Sigmoid colon (tissue), 7 donors: ENCODE measurements around the gene TATDN3. TPM values are rescaled to one million over a fixed set of nuclear protein-coding genes. Genes with fewer than 3 reads are reported as not detected.

ENCODE experiments used
- DNase-seq: peaks from one replicate; pipeline ENCODE4 v3.0.0-alpha.2; 2019
- H3K27ac ChIP-seq, 4 donors: fragments of 200-600 bp; sonication (generic); one replicate each; pipeline ENCODE4 v1.5.1; 2016 to 2019; ENCODE audit warnings: mild to moderate bottlenecking in 1 of 4
- H3K27me3 ChIP-seq, 3 donors: fragments of 200-600 bp; sonication (generic); one replicate each; pipeline ENCODE4 v1.5.1; 2019; ENCODE audit warnings: mild to moderate bottlenecking in 1 of 3
- H3K36me3 ChIP-seq, 4 donors: fragments of 200-600 bp; sonication (generic); one replicate each; pipeline ENCODE4 v1.5.1; 2016 to 2019
- H3K4me1 ChIP-seq, 4 donors: fragments of 200-600 bp; sonication (generic); one replicate each; pipeline ENCODE4 v1.5.1; 2017 to 2019
- H3K4me3 ChIP-seq, 4 donors: fragments of 200-600 bp; sonication (generic); one replicate each; pipeline ENCODE4 v1.5.1; 2017 to 2019; ENCODE audit warnings: mild to moderate bottlenecking in 2 of 4, moderate library complexity in 1 of 4
- H3K9me3 ChIP-seq, 4 donors: fragments of 200-600 bp in 3 of 4; sonication (generic) in 3 of 4; one replicate each; pipeline versions ENCODE4 v1.5.1 to v1.6.1; 2013 to 2019
- CTCF ChIP-seq, 4 experiments: fragments of 450-650 bp in 3 of 4; fragments of 200-600 bp in 1 of 4; IDR thresholded peaks; one replicate each; pipeline ENCODE4 v1.5.1; 2016 to 2019; ENCODE audit warnings: antibody characterized with exemption in 4 of 4, mild to moderate bottlenecking in 3 of 4, moderate library complexity in 2 of 4
- EP300 ChIP-seq, 4 donors: sonication (generic); formaldehyde crosslinking; IDR thresholded peaks; one replicate each; pipeline ENCODE4 v1.6.1; 2017; ENCODE audit warnings: antibody characterized with exemption in 4 of 4
- POLR2A ChIP-seq, 2 donors: fragments of 450-650 bp; IDR thresholded peaks; one replicate each; pipeline ENCODE4 v1.6.1; 2016; ENCODE audit warnings: antibody characterized with exemption in 2 of 2, mild to moderate bottlenecking in 2 of 2, moderate library complexity in 2 of 2
- POLR2AphosphoS5 ChIP-seq, 4 donors: sonication (generic); formaldehyde crosslinking; IDR thresholded peaks; one replicate each; pipeline ENCODE4 v1.6.1; 2017; ENCODE audit warnings: antibody characterized with exemption in 4 of 4
- WGBS, 2 donors: extraction: QIAGEN DNeasy Blood & Tissue Kit; methylation state at CpG; one replicate each; pipeline ENCODE4 v1.1.7; 2013; 5-methylcytosine and 5-hydroxymethylcytosine counted together
- intact Hi-C: fragments of 100-400 bp; cut with DNase I; formaldehyde crosslinking; loops from one replicate; pipeline ENCODE4 v1.15.1; 2023
- polyA plus RNA-seq, 3 donors: library from polyadenylated mRNA; stranded (reverse); fragments of 200-250 nt; gene quantifications; one replicate each; pipeline ENCODE4 v1.2.3, GENCODE V29; 2013
- total RNA-seq, 4 donors: library from RNA; depleted of rRNA; stranded (reverse); fragments of >200 nt; gene quantifications; one replicate each; pipeline ENCODE4 v1.1.0, GENCODE V29; 2016
- donor health status: healthy with polysubstance abuse.
- donor health status: Bipolar disorder and iron deficiency.
- donor health status: healthy.

TATDN3 gene
- total and polyA plus RNA-seq, 7 donors: 9.1 to 25.7 (median 12.5) TPM

DNA sequence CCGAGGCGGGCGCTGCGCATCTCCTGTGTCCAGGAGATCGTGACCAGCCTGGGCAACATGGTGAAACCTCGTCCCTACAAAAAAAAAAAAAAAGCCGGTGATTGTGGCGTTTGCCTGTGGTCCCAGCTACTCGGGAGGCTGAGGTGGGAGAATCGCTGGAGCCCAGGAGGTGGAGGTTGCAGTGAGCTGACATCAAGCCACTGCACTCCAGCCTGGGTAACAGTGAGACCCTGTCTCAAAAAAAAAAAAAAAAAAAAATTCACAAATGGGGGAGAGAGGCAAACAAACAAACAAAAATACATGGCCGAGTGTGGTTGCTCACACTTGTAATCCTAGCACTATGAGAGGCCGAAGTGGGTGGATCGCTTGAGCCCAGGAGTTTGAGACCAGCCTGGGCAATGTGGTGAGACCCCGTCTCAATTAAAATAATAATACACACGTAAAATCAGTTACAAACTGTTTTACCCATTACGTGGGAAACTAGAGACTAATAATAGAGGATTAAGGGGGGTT, 758 bp downstream of the TATDN3 start:
- no peak for TF ChIP-seq POLR2A (IDR thresholded peaks at IDR 0.05)
- TF ChIP-seq POLR2AphosphoS5 (IDR thresholded peaks at IDR 0.05): no peak
- TF ChIP-seq CTCF (IDR thresholded peaks at IDR 0.05): no peak
- TF ChIP-seq EP300 (IDR thresholded peaks at IDR 0.05): no peak
- intact Hi-C loops: loop anchor here (2.0 to 10.0 kb wide), 5 partner anchors 66 to 508 kb away; partner anchors contain the start of genes ANGEL2, FLVCR1 and PPP2R5A
- WGBS, 2 donors: 20 to 23% methylated on average over 16 of the region's 16 CpGs

DNA sequence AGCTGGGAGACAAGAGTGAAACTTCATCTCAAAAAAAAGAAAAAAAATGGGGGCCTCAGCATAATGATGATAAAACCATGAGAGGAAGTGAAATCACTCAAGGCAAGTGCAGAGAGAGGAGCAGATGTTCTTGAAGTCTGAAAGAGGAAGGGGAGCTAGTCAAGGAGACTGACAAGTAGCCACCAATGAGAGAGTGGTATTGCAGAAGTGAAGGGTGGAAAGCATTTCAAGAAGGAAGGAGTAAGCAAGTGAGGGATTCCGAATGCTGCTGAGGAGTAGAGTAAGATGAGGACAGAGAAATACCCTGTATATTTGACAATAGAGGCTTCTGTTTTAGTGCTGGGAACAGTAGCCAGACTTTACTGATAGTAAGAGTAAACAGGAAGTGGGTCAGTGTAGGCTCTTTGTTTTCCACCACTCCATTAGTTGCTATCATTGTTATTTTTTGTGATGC, 2.9 kb downstream of the TATDN3 start:
- H3K4me1 ChIP-seq: peaks cover 0 to 26% (median 21%) of the 10 kb centered on the region in 4 donors
- H3K27me3 ChIP-seq: no peaks in the 10 kb centered on the region
- no peak overlapping the region for H3K27ac ChIP-seq
- peaks cover 0 to 37% (median 4%) of the 10 kb centered on the region in 4 donors for H3K36me3 ChIP-seq
- TF ChIP-seq POLR2A (IDR thresholded peaks at IDR 0.05) (no peak), CTCF (IDR thresholded peaks at IDR 0.05) (no peak), EP300 (IDR thresholded peaks at IDR 0.05) (no peak), POLR2AphosphoS5 (IDR thresholded peaks at IDR 0.05) (no peak)
- WGBS, 2 donors: 67 to 85% methylated on average over 1 of the region's 1 CpG
- DNase-seq: no peak
- intact Hi-C loops: loop anchor here (5.0 to 10.0 kb wide), 4 partner anchors 220 to 510 kb away; partner anchors contain the start of genes ANGEL2 and PPP2R5A
- no peak overlapping the region for H3K4me3 ChIP-seq
- H3K9me3 ChIP-seq: no peaks in the 10 kb centered on the region

More for the DNA sequence above, 758 bp downstream of the TATDN3 start:
- Histone ChIP-seq H3K4me1 (peaks cover 0 to 41% (median 29%) of the 10 kb centered on the region in 4 donors), H3K27ac (peak overlapping the region; percentile 89 to 98 (median 95)), H3K27me3 (no peaks in the 10 kb centered on the region), H3K36me3 (peaks cover 0 to 21% (median 2%) of the 10 kb centered on the region in 4 donors), H3K9me3 (no peaks in the 10 kb centered on the region), H3K4me3 (peak overlapping the region; percentile 69 to 92 (median 78))
- no peak for DNase-seq

GRCh38 chr1:212797681-212798080, 6.0 kb downstream of the TATDN3 start:
- 87 to 96% methylated on average over 3 of the region's 3 CpGs for WGBS, 2 donors
- Histone ChIP-seq H3K4me3 (no peak overlapping the region), H3K27ac (no peak overlapping the region), H3K4me1 (peaks cover 0 to 9% (median 4%) of the 10 kb centered on the region in 4 donors), H3K27me3 (no peaks in the 10 kb centered on the region), H3K36me3 (peaks cover 0 to 68% (median 8%) of the 10 kb centered on the region in 4 donors), H3K9me3 (no peaks in the 10 kb centered on the region)
- intact Hi-C loops: loop anchor here (10.0 kb wide), 3 partner anchors 217 to 513 kb away; partner anchors contain the start of genes ANGEL2 and PPP2R5A
- no peak for TF ChIP-seq EP300 (IDR thresholded peaks at IDR 0.05)
- DNase-seq: no peak

DNA sequence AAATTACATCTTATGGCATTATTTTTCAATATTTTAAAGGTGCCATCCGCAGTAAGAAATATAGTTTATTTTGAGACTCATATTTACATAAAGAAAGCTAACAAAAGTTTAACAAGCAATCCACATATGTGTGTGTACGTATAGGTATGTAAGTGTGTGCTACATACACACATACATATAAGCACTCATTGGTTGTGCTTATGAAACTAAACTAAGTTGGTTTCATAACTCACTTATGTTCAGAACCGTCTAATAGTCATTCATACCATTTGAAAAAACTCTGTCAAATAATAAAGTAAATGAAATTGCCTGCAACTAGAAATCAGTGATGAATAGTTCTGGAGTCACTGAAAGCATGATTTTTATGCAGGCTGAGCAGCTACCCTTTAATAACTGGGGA, 14.1 kb downstream of the TATDN3 start:
- Histone ChIP-seq H3K27ac (no peak overlapping the region), H3K27me3 (no peaks in the 10 kb centered on the region), H3K4me3 (no peak overlapping the region), H3K36me3 (peaks cover 0 to 81% (median 2%) of the 10 kb centered on the region in 4 donors), H3K4me1 (no peaks in the 10 kb centered on the region), H3K9me3 (no peaks in the 10 kb centered on the region)
- DNase-seq: no peak
- 90 to 91% methylated on average over 3 of the region's 3 CpGs for WGBS, 2 donors
- intact Hi-C loops: no loop called here
- TF ChIP-seq POLR2A (IDR thresholded peaks at IDR 0.05) (no peak), POLR2AphosphoS5 (IDR thresholded peaks at IDR 0.05) (no peak), EP300 (IDR thresholded peaks at IDR 0.05) (no peak), CTCF (IDR thresholded peaks at IDR 0.05) (no peak)

DNA sequence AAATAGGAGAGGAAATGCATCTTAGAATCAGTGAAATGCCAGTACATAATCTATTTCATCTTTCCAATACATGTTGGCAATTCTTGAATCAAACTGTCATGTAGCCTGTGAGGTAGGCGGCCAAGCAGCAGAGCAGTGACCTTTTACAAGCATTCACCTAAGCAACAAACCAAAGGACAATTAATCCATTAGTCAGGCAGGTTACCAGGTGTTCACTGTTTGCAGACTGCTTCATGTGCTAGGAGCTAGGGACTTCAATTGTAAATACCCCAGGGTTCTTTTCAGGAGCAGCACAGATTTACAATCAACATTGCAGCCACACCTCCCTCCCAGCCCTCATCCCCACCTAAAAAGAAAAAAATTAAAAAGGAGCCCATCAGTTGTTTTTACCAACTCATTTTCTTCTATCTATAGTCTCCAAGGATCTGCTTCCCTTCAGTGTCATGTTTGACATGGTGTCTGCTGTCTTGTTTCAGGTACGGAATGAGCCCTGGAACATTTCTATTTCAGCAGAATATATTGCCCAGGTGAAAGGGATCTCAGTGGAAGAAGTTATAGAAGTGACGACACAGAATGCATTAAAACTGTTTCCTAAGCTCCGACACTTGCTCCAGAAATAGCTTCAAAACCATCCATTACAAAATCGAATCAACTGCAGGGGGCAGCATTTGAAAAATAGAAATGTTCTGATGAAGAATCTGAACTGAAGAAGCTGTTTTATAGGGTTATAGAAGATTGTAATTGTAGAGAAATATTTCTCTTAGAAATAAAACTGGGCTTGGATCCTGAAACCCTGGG, 23.0 kb downstream of the TATDN3 start:
- H3K4me3 ChIP-seq: no peak overlapping the region
- no peak for DNase-seq
- H3K9me3 ChIP-seq: no peaks in the 10 kb centered on the region
- no peak for TF ChIP-seq POLR2AphosphoS5 (IDR thresholded peaks at IDR 0.05)
- TF ChIP-seq EP300 (IDR thresholded peaks at IDR 0.05): no peak
- TF ChIP-seq CTCF (IDR thresholded peaks at IDR 0.05): peak in 2 of 4 experiments; percentile 13 to 41
- H3K27ac ChIP-seq: no peak overlapping the region
- H3K4me1 ChIP-seq: no peaks in the 10 kb centered on the region
- intact Hi-C loops: loop anchor here (5.0 kb wide), 1 partner anchor 183 kb away; no protein-coding TSS in a partner anchor
- no peaks in the 10 kb centered on the region for H3K27me3 ChIP-seq
- 27 to 64% methylated on average over 5 of the region's 5 CpGs for WGBS, 2 donors
- H3K36me3 ChIP-seq: peaks cover 0 to 14% (median 0%) of the 10 kb centered on the region in 4 donors
